PC-9 (cell line): Measurements from ENCODE around the gene BPHL.
"Not testable (repeated sequence)": the region's sequence is repeated elsewhere in the genome, so short reads cannot be mapped to it uniquely, and the experiment has no call there.

ENCODE experiments used
- EZH2 ChIP-seq: fragments of 200-600 bp; sonication (generic); IDR thresholded peaks from 2 replicates; pipeline ENCODE4 v1.8.0; 2017; ENCODE audit warnings: antibody characterized with exemption, low read depth
- TF ChIP-seq, protein P1 (sequence below): fragments of 200-600 bp; sonication (generic); conservative IDR thresholded peaks from 2 replicates; pipeline ENCODE4 v1.6.1; 2017; ENCODE audit warnings: mixed run types, antibody characterized with exemption, mild to moderate bottlenecking, moderate library complexity

DNA sequence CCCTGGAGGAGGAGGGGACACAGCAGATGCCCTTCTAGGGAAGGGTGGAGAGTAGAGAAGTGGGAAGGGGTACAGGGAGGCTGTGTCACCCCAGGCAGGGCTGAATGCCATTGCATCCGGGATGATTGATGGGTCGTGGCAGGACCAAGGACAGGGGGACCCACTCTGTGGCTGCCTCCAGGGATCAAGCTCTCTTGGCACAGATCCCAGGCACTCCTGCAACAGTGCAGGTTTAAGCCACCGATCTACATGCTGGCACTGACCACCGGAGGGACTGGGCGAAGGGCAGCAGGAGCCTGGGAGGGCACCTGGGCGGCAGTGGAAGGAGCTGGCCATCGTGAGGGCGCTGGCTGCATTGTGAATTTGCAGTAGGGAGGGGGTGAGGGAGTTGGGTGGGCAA, 61.4 kb downstream of the BPHL start:
- TF ChIP-seq, protein P1, sequence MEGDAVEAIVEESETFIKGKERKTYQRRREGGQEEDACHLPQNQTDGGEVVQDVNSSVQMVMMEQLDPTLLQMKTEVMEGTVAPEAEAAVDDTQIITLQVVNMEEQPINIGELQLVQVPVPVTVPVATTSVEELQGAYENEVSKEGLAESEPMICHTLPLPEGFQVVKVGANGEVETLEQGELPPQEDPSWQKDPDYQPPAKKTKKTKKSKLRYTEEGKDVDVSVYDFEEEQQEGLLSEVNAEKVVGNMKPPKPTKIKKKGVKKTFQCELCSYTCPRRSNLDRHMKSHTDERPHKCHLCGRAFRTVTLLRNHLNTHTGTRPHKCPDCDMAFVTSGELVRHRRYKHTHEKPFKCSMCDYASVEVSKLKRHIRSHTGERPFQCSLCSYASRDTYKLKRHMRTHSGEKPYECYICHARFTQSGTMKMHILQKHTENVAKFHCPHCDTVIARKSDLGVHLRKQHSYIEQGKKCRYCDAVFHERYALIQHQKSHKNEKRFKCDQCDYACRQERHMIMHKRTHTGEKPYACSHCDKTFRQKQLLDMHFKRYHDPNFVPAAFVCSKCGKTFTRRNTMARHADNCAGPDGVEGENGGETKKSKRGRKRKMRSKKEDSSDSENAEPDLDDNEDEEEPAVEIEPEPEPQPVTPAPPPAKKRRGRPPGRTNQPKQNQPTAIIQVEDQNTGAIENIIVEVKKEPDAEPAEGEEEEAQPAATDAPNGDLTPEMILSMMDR, result not testable (repeated sequence)
- TF ChIP-seq EZH2, result not testable (repeated sequence)
